ENCODE results near the gene POLA1.

Gene POLA1

GRCh38 chrX:24988314-24988713 lies 294.6 kb downstream of the POLA1 start:
- H3K9me2 ChIP-seq (replicated peaks; ENCODE audit: insufficient read depth, low read length): no peaks in the 10 kb centered on the region
- H3K9me3 ChIP-seq (replicated peaks; ENCODE audit: insufficient read depth, low read length): no peaks in the 10 kb centered on the region
- no peaks in the 10 kb centered on the region for H4K20me1 ChIP-seq (ENCODE audit: insufficient read depth, low read length)
- H3K27me3 ChIP-seq (replicated peaks; ENCODE audit: insufficient read depth, low read length): no peaks in the 10 kb centered on the region
- no peaks in the 10 kb centered on the region for H3F3A ChIP-seq (ENCODE audit: insufficient read depth, low read length)
- TF ChIP-seq EZH2 (optimal IDR thresholded peaks at IDR 0.05; ENCODE audit: low read depth, low read length) (no peak), EZH2phosphoT487 (IDR thresholded peaks at IDR 0.05; ENCODE audit: low read length) (no peak), CTCF (IDR thresholded peaks at IDR 0.05; ENCODE audit: low read length) (no peak)
- no peaks in the 10 kb centered on the region for H3K36me3 ChIP-seq (replicated peaks; ENCODE audit: insufficient read depth, low read length)
- H2AFZ ChIP-seq (ENCODE audit: low read length): no peak overlapping the region
- no peak for DNase-seq
- no peaks in the 10 kb centered on the region for H3K79me2 ChIP-seq (ENCODE audit: low read length)
- H3K4me2 ChIP-seq (ENCODE audit: low read depth, low read length): no peak overlapping the region
- H3K27ac ChIP-seq (ENCODE audit: low read length): no peak overlapping the region
- H3K4me1 ChIP-seq (ENCODE audit: low read length): no peaks in the 10 kb centered on the region
- no peak overlapping the region for H3K9ac ChIP-seq (ENCODE audit: low read length)
- no peak overlapping the region for H3K4me3 ChIP-seq (ENCODE audit: low read length)

DNA sequence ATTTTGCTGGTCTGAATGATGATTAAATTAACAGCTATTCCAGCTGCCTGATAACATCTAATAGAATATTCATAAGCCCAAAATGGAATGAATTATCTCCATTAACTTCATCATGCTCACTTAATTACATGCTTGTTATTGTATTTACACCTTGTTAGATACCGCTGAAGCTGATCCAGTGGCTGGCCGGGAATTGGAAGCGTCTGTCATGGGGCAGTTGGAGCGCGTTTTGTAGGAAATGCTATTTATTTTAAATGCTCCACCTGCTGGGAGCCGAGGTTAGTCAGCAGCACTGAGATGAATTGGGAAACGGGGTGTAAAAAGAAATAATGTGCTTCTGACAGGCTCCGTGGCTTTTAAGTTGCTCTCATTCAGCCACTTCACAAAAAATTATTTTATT lies 296.8 kb downstream of the POLA1 start:
- no peaks in the 10 kb centered on the region for H3K4me1 ChIP-seq (ENCODE audit: low read length)
- no peak for DNase-seq
- H2AFZ ChIP-seq (ENCODE audit: low read length): no peak overlapping the region
- no peaks in the 10 kb centered on the region for H3K9me3 ChIP-seq (replicated peaks; ENCODE audit: insufficient read depth, low read length)
- H4K20me1 ChIP-seq (ENCODE audit: insufficient read depth, low read length): no peaks in the 10 kb centered on the region
- H3K36me3 ChIP-seq (replicated peaks; ENCODE audit: insufficient read depth, low read length): no peaks in the 10 kb centered on the region
- no peak overlapping the region for H3K27ac ChIP-seq (ENCODE audit: low read length)
- no peak overlapping the region for H3K4me3 ChIP-seq (ENCODE audit: low read length)
- H3K27me3 ChIP-seq (replicated peaks; ENCODE audit: insufficient read depth, low read length): no peaks in the 10 kb centered on the region
- H3K4me2 ChIP-seq (ENCODE audit: low read depth, low read length): no peak overlapping the region
- no peaks in the 10 kb centered on the region for H3K79me2 ChIP-seq (ENCODE audit: low read length)
- no peaks in the 10 kb centered on the region for H3K9me2 ChIP-seq (replicated peaks; ENCODE audit: insufficient read depth, low read length)
- H3F3A ChIP-seq (ENCODE audit: insufficient read depth, low read length): no peaks in the 10 kb centered on the region
- H3K9ac ChIP-seq (ENCODE audit: low read length): no peak overlapping the region
- no peak for TF ChIP-seq EZH2phosphoT487 (IDR thresholded peaks at IDR 0.05; ENCODE audit: low read length)
- TF ChIP-seq EZH2 (optimal IDR thresholded peaks at IDR 0.05; ENCODE audit: low read depth, low read length): no peak
- no peak for TF ChIP-seq CTCF (IDR thresholded peaks at IDR 0.05; ENCODE audit: low read length)

GRCh38 chrX:24993879-24994278 lies 300.2 kb downstream of the POLA1 start:
- H3F3A ChIP-seq (ENCODE audit: insufficient read depth, low read length): no peaks in the 10 kb centered on the region
- no peak overlapping the region for H3K27ac ChIP-seq (ENCODE audit: low read length)
- TF ChIP-seq EZH2 (optimal IDR thresholded peaks at IDR 0.05; ENCODE audit: low read depth, low read length) (no peak), CTCF (IDR thresholded peaks at IDR 0.05; ENCODE audit: low read length) (no peak), EZH2phosphoT487 (IDR thresholded peaks at IDR 0.05; ENCODE audit: low read length) (no peak)
- H4K20me1 ChIP-seq (ENCODE audit: insufficient read depth, low read length): no peaks in the 10 kb centered on the region
- H2AFZ ChIP-seq (ENCODE audit: low read length): no peak overlapping the region
- H3K9me2 ChIP-seq (replicated peaks; ENCODE audit: insufficient read depth, low read length): no peaks in the 10 kb centered on the region
- no peak overlapping the region for H3K9ac ChIP-seq (ENCODE audit: low read length)
- H3K4me1 ChIP-seq (ENCODE audit: low read length): no peaks in the 10 kb centered on the region
- H3K36me3 ChIP-seq (replicated peaks; ENCODE audit: insufficient read depth, low read length): no peaks in the 10 kb centered on the region
- no peaks in the 10 kb centered on the region for H3K27me3 ChIP-seq (replicated peaks; ENCODE audit: insufficient read depth, low read length)
- H3K79me2 ChIP-seq (ENCODE audit: low read length): no peaks in the 10 kb centered on the region
- no peak overlapping the region for H3K4me3 ChIP-seq (ENCODE audit: low read length)
- no peaks in the 10 kb centered on the region for H3K9me3 ChIP-seq (replicated peaks; ENCODE audit: insufficient read depth, low read length)
- no peak for DNase-seq
- H3K4me2 ChIP-seq (ENCODE audit: low read depth, low read length): no peak overlapping the region

Data from MM.1S (cell line).